Esophagus squamous epithelium (tissue), 5 donors: Measurements from ENCODE around the gene YES1. TPM values are rescaled to one million over a fixed set of nuclear protein-coding genes. Genes with fewer than 3 reads are reported as not detected.
"Not testable (repeated sequence)": the region's sequence is repeated elsewhere in the genome, so short reads cannot be mapped to it uniquely, and the experiment has no call there.

Experiments used
- DNase-seq: peaks from one replicate; lab custom pipeline; 2025; lab: John Stamatoyannopoulos, UW
- H3K27ac ChIP-seq, 4 donors: fragments of 200-600 bp; sonication (generic); one replicate each; pipeline ENCODE4 v1.5.1; 2016 to 2019; ENCODE audit warnings: mild to moderate bottlenecking in 1 of 4
- H3K27me3 ChIP-seq, 4 donors: fragments of 200-600 bp; sonication (generic); 1 replicate in 3 of 4; 2 replicates in 1 of 4; pipeline versions ENCODE4 v1.5.1 to v1.6.0; 2017 to 2021; ENCODE audit warnings: antibody characterized with exemption in 1 of 4
- H3K36me3 ChIP-seq, 3 donors: fragments of 200-600 bp; sonication (generic); one replicate each; pipeline ENCODE4 v1.5.1; 2016 to 2019
- H3K4me1 ChIP-seq, 3 donors: fragments of 200-600 bp; sonication (generic); one replicate each; pipeline ENCODE4 v1.5.1; 2017 to 2019
- H3K4me3 ChIP-seq, 4 donors: fragments of 200-600 bp; sonication (generic); 1 replicate in 3 of 4; 2 replicates in 1 of 4; pipeline ENCODE4 v1.5.1; 2016 to 2019; ENCODE audit warnings: mild to moderate bottlenecking in 2 of 4, moderate library complexity in 1 of 4
- H3K9me3 ChIP-seq, 3 donors: fragments of 200-600 bp; sonication (generic); one replicate each; pipeline ENCODE4 v1.5.1; 2016 to 2019
- POLR2A ChIP-seq, 4 donors: fragments of 450-650 bp; IDR thresholded peaks; one replicate each; pipeline ENCODE4 v1.6.1; 2017; ENCODE audit warnings: antibody characterized with exemption in 4 of 4, mild to moderate bottlenecking in 4 of 4, moderate library complexity in 3 of 4
- WGBS, 2 donors: methylation state at CpG; one replicate each; pipeline ENCODE4 v1.1.5; 2018; 5-methylcytosine and 5-hydroxymethylcytosine counted together
- intact Hi-C: fragments of 100-400 bp; cut with DNase I; formaldehyde crosslinking; loops from one replicate; pipeline ENCODE4 v1.15.0; 2022
- total RNA-seq, 4 donors: library from RNA; depleted of rRNA; stranded (reverse); fragments of >200 nt; gene quantifications; one replicate each; pipeline ENCODE4 v1.1.0, GENCODE V29; 2016
- TF ChIP-seq, protein P1 (sequence below), 6 experiments: fragments of 450-650 bp in 4 of 6; fragments of 200-600 bp in 2 of 6; sonication (generic) in 2 of 6; IDR thresholded peaks; one replicate each; pipeline ENCODE4 v1.5.1; 2016 to 2019; ENCODE audit warnings: antibody characterized with exemption in 6 of 6, mild to moderate bottlenecking in 4 of 6, moderate library complexity in 4 of 6
- donor health status: DM: yes; HTN: yes; CAD: no.

Gene YES1
- total RNA-seq, 4 donors from 2014 or later: 105 to 143 (median 125) TPM

DNA sequence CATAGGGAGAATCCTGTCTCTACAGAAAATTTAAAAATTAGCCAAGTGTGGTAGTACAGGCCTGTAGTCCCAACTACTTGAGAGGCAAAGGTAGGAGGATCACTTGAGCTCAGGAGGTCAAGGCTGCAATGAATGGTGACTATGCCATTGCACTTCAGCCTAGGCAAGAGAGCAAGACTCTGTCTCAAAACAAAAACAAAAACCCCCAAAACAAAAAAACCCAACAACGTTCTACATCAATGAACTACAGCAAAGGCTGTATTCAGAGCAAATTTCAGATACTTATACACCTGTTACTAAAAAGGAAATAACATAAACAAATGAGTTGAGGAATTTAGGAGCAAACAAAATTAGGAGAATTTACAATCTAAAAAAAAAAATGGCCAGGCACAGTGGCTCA lies 22.6 kb downstream of the YES1 start:
- no peak overlapping the region for H3K27ac ChIP-seq
- intact Hi-C loops: no loop called here
- H3K4me3 ChIP-seq: no peak overlapping the region
- 75 to 81% methylated on average over 1 of the region's 1 CpG for WGBS, 2 donors
- H3K4me1 ChIP-seq: peaks cover 0 to 4% (median 0%) of the 10 kb centered on the region in 3 donors
- TF ChIP-seq POLR2A (IDR thresholded peaks at IDR 0.05): no peak
- TF ChIP-seq, protein P1, sequence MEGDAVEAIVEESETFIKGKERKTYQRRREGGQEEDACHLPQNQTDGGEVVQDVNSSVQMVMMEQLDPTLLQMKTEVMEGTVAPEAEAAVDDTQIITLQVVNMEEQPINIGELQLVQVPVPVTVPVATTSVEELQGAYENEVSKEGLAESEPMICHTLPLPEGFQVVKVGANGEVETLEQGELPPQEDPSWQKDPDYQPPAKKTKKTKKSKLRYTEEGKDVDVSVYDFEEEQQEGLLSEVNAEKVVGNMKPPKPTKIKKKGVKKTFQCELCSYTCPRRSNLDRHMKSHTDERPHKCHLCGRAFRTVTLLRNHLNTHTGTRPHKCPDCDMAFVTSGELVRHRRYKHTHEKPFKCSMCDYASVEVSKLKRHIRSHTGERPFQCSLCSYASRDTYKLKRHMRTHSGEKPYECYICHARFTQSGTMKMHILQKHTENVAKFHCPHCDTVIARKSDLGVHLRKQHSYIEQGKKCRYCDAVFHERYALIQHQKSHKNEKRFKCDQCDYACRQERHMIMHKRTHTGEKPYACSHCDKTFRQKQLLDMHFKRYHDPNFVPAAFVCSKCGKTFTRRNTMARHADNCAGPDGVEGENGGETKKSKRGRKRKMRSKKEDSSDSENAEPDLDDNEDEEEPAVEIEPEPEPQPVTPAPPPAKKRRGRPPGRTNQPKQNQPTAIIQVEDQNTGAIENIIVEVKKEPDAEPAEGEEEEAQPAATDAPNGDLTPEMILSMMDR (IDR thresholded peaks at IDR 0.05): no peak
- no peaks in the 10 kb centered on the region for H3K27me3 ChIP-seq
- no peak for DNase-seq
- H3K36me3 ChIP-seq: no peaks in the 10 kb centered on the region
- H3K9me3 ChIP-seq: no peaks in the 10 kb centered on the region

DNA sequence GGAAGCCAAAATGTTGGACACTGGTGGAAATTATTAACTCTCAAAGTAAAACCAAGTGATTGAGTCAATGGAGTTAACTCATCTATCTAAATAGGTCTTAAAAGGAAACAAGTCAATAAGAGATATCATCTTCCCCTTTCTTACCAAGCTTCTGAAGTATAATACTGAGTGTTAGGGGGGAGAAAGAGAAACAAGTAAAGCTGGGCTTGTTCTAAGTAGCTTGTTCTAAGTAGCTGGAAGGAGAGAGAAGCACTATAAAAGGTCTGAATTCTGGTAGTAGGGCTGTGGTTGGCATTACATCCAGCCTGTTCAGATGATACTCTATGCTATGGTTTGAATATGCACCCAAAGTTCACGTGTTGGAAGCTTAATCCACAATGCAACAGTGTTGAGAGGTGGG lies 26.8 kb downstream of the YES1 start:
- intact Hi-C loops: no loop called here
- H3K4me1 ChIP-seq: peaks cover 0 to 9% (median 0%) of the 10 kb centered on the region in 3 donors
- H3K9me3 ChIP-seq: no peaks in the 10 kb centered on the region
- no peak for DNase-seq
- H3K27ac ChIP-seq: no peak overlapping the region
- H3K27me3 ChIP-seq: no peaks in the 10 kb centered on the region
- H3K4me3 ChIP-seq: no peak overlapping the region
- H3K36me3 ChIP-seq: no peaks in the 10 kb centered on the region
- WGBS, 2 donors: 63 to 76% methylated on average over 1 of the region's 1 CpG
- TF ChIP-seq POLR2A (IDR thresholded peaks at IDR 0.05): no peak
- TF ChIP-seq, protein P1 (IDR thresholded peaks at IDR 0.05): no peak

DNA sequence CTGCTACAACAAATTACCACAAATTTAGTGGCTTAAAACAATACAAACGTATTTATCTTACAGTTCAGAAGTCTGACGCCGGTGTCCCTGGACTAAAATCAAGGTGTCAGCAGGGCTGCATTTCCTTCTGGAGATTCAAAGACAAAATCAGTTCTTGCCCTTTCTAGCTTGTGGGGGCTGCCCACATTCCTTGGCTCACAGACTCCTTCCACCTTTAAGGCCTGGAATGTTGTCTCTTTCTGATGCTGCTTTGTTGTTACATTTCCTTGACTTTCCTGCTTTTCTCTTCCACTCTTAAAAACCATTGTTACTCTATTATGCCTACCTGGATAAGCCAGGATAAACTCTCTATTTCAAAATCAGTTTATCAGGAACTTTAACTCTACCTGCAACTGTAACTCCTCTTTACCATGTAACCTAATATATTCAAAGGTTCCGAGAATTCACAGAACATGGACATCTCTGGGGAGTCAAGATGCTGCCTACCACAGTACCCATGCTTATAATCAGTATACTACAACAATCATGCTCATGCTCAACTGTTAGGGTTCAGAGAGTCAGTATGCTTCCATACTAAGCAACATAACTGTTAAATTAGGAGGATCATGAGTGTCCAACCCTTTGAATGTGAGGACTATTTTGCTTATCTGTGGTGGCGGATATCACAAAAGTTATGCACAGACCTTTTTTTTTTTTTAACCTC lies 27.4 kb downstream of the YES1 start:
- H3K27ac ChIP-seq: no peak overlapping the region
- WGBS, 2 donors: 78 to 84% methylated on average over 5 of the region's 5 CpGs

DNA sequence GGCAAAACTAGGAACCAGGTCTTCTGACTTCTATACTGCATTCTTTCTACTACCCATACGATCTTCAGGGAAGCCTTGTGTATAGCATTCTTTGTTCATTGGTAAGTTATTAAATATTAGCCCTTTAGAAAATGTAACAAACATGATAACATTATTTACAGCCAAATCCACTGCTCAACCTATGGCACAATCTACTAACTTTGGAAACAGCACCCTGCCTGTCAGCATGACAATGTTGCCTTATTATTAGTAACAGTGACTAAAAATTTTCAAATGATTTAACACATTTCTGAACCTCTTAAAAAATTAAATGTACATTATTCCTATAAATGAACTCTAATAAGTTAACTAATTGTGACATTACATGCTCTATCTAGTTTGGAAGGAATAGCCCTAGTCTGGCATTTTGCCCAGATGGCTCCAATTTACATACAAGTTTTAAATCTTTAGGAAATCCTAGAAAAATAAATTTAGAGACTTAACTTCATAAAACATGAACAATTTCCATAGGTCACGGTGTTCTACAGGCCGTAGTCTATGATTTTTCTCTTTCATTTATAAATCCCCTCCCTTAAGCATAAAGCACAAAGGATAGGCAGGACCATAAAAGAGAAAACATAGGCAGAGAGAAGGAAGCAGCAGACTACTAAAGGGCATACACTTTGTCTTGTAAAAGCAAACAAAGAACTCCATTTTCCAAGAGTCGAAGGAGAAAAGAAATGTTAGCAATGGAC lies 33.7 kb downstream of the YES1 start:
- 66 to 67% methylated on average over 4 of the region's 4 CpGs for WGBS, 2 donors
- no peak for DNase-seq
- TF ChIP-seq, protein P1 (IDR thresholded peaks at IDR 0.05): no peak
- no peak for TF ChIP-seq POLR2A (IDR thresholded peaks at IDR 0.05)
- intact Hi-C loops: no loop called here
- H3K4me3 ChIP-seq: no peak overlapping the region
- no peak overlapping the region for H3K27ac ChIP-seq
- no peaks in the 10 kb centered on the region for H3K27me3 ChIP-seq
- peaks cover 0 to 7% (median 0%) of the 10 kb centered on the region in 3 donors for H3K36me3 ChIP-seq
- H3K9me3 ChIP-seq: no peaks in the 10 kb centered on the region
- H3K4me1 ChIP-seq: peaks cover 0 to 32% (median 0%) of the 10 kb centered on the region in 3 donors

More for the DNA sequence above, 27.4 kb downstream of the YES1 start:
- H3K9me3 ChIP-seq: no peaks in the 10 kb centered on the region
- intact Hi-C loops: no loop called here
- no peak overlapping the region for H3K4me3 ChIP-seq
- no peaks in the 10 kb centered on the region for H3K27me3 ChIP-seq
- no peak for DNase-seq
- peaks cover 0 to 9% (median 0%) of the 10 kb centered on the region in 3 donors for H3K4me1 ChIP-seq
- no peaks in the 10 kb centered on the region for H3K36me3 ChIP-seq
- TF ChIP-seq, protein P1 (IDR thresholded peaks at IDR 0.05): no peak
- no peak for TF ChIP-seq POLR2A (IDR thresholded peaks at IDR 0.05)

DNA sequence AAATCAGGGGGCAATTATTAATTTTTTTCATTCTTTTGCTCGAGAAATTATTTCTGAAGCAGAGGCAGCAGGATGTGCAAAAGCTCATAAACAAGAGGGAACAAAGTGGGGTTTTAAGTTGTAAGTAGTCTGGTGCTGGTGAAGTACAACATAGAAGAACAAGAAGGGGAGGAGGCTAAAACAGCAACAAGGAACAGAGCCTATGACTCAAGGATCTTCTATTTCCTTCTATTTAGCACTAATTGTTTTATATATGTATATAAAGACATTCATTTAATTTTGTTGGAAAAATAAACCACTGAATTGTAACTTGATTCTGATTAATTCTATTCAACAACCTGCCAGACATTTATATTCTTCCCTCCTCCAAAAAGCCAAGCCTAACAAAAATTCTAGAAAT lies 35.0 kb downstream of the YES1 start:
- DNase-seq: no peak
- Histone ChIP-seq H3K4me1 (peaks cover 0 to 29% (median 0%) of the 10 kb centered on the region in 3 donors), H3K27me3 (no peaks in the 10 kb centered on the region), H3K4me3 (no peak overlapping the region), H3K36me3 (peaks cover 0 to 7% (median 0%) of the 10 kb centered on the region in 3 donors), H3K27ac (no peak overlapping the region), H3K9me3 (no peaks in the 10 kb centered on the region)
- intact Hi-C loops: no loop called here
- no peak for TF ChIP-seq POLR2A (IDR thresholded peaks at IDR 0.05)
- TF ChIP-seq, protein P1 (IDR thresholded peaks at IDR 0.05): no peak
- 48 to 56% methylated on average over 1 of the region's 1 CpG for WGBS, 2 donors

- H3K36me3 ChIP-seq, H3K4me3 ChIP-seq, intact Hi-C loops, H3K9me3 ChIP-seq, H3K27me3 ChIP-seq, H3K27ac ChIP-seq, DNase-seq: not testable (repeated sequence)
- 80 to 84% methylated on average over 1 to 4 of the region's 4 CpGs for WGBS, 2 donors
- peaks cover 0 to 23% (median 0%) of the 10 kb centered on the region in 3 donors for H3K4me1 ChIP-seq
These were observed 36.0 kb downstream of the YES1 start for GRCh38 chr18:776044-776443.
